Psoas muscle (tissue), 8 donors: ENCODE results near the gene S100A10. TPM values are rescaled to one million over a fixed set of nuclear protein-coding genes. Genes with fewer than 3 reads are reported as not detected.

Source experiments
- ATAC-seq, 4 donors: fragments of 200-7000 bp; cut with Tn5 transposase; one replicate each; pipeline ENCODE4 v1.9.1; 2020; ENCODE audit warnings: moderate library complexity in 3 of 4, mild to moderate bottlenecking in 2 of 4
- DNase-seq, 2 donors: peaks; one replicate each; pipeline ENCODE4 v3.0.0-alpha.2; 2020
- H3K27ac ChIP-seq: fragments of 200-600 bp; one replicate; pipeline ENCODE4 v1.8.0; 2022
- H3K27me3 ChIP-seq, 3 donors: fragments of 200-600 bp in 1 of 3; one replicate each; pipeline versions ENCODE4 v1.6.1 to v1.8.0; 2013 to 2022; ENCODE audit warnings: low read length in 2 of 3, mild to moderate bottlenecking in 2 of 3, moderate library complexity in 1 of 3; ENCODE audit not compliant: insufficient read depth in 3 of 3
- H3K36me3 ChIP-seq, 2 donors: fragments of 200-600 bp in 1 of 2; one replicate each; pipeline versions ENCODE4 v1.6.1 to v1.8.0; 2013 to 2022; ENCODE audit warnings: low read depth in 1 of 2, mild to moderate bottlenecking in 1 of 2, moderate library complexity in 1 of 2; ENCODE audit not compliant: insufficient read depth in 1 of 2
- H3K4me1 ChIP-seq: fragments of 200-600 bp; one replicate; pipeline ENCODE4 v1.8.0; 2022
- H3K4me3 ChIP-seq: fragments of 200-600 bp; one replicate; pipeline ENCODE4 v1.8.0; 2022; ENCODE audit warnings: mild to moderate bottlenecking
- H3K9me3 ChIP-seq: fragments of 200-600 bp; one replicate; pipeline ENCODE4 v1.8.0; 2022
- whole genome bisulfite sequencing, 3 donors: extraction: QIAGEN DNeasy Blood & Tissue Kit; methylation state at CpG; one replicate each; pipeline versions ENCODE4 v1.1.6 to v1.1.7; 2013; 5-methylcytosine and 5-hydroxymethylcytosine counted together
- intact Hi-C, 2 donors: fragments of 100-400 bp; cut with DNase I; formaldehyde crosslinking; loops; one replicate each; pipeline versions ENCODE4 v1.11.0 to v1.14.2; 2022
- polyA plus RNA-seq, 3 donors: library from polyadenylated mRNA; stranded (reverse); fragments of 200-250 nt; gene quantifications; one replicate each; pipeline ENCODE4 v1.2.3, GENCODE V29; 2013
- total RNA-seq, 4 donors: library from RNA; stranded (reverse); fragmentation: NEBNext Ultra II Directional in 2 of 4; extraction: Animal tissue kit (Norgen Biotek cat#: 25700) in 2 of 4; gene quantifications; one replicate each; pipeline versions ENCODE4 v1.2.1 to v1.2.4, GENCODE V29; 2021 to 2023
- TF ChIP-seq, protein P1 (sequence below): fragments of 200-600 bp; IDR thresholded peaks from one replicate; pipeline ENCODE4 v1.8.0; 2022; ENCODE audit warnings: antibody characterized with exemption
- donor health status: healthy with polysubstance abuse.
- donor health status: DM: no; HTN: no; CAD: no; lungs with moderate emphysema.
- donor health status: Bipolar disorder and iron deficiency.
- donor health status: healthy.
- donor health status: DM: yes; HTN: yes; CAD: no.
- donor health status: DM: no; HTN: no; CAD: no.
- donor health status: DM: no; HTN: no; CAD: no.
- donor health status: DM: yes; HTN: yes; CAD: no.

The S100A10 gene
- total and polyA plus RNA-seq, 7 donors = 30.5 to 414 (median 61.6) TPM

DNA sequence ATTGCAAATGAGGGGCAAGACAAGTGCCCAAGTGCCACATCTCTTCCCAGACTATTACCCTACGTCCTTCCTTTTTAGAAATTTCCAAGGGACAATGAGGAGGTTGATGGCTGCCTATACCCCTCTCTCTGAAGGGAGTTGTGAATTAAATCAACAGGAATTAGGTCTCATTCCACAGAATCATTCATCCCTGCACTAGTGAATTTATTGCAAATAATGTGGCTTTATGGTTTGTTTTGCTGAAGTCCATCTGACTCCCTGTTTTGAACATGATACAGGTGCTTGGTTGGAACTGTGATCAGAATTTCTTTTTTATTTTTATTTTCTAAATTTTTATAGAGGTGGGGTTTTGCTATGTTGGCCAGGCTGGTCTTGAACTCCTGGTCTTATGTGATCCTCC lies 50.1 kb downstream of the S100A10 start:
- intact Hi-C loops = no loop called here
- no peak for DNase-seq
- no peaks in the 10 kb centered on the region for H3K9me3 ChIP-seq
- no peak for ATAC-seq
- TF ChIP-seq, protein P1, sequence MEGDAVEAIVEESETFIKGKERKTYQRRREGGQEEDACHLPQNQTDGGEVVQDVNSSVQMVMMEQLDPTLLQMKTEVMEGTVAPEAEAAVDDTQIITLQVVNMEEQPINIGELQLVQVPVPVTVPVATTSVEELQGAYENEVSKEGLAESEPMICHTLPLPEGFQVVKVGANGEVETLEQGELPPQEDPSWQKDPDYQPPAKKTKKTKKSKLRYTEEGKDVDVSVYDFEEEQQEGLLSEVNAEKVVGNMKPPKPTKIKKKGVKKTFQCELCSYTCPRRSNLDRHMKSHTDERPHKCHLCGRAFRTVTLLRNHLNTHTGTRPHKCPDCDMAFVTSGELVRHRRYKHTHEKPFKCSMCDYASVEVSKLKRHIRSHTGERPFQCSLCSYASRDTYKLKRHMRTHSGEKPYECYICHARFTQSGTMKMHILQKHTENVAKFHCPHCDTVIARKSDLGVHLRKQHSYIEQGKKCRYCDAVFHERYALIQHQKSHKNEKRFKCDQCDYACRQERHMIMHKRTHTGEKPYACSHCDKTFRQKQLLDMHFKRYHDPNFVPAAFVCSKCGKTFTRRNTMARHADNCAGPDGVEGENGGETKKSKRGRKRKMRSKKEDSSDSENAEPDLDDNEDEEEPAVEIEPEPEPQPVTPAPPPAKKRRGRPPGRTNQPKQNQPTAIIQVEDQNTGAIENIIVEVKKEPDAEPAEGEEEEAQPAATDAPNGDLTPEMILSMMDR = no peak
- peaks cover 12% of the 10 kb centered on the region for H3K4me1 ChIP-seq
- H3K36me3 ChIP-seq = no peaks in the 10 kb centered on the region
- H3K27me3 ChIP-seq = no peaks in the 10 kb centered on the region
- no peak overlapping the region for H3K27ac ChIP-seq
- 90 to 96% (median 95%) methylated on average over 1 of the region's 1 CpG for WGBS, 3 donors
- H3K4me3 ChIP-seq = no peak overlapping the region

DNA sequence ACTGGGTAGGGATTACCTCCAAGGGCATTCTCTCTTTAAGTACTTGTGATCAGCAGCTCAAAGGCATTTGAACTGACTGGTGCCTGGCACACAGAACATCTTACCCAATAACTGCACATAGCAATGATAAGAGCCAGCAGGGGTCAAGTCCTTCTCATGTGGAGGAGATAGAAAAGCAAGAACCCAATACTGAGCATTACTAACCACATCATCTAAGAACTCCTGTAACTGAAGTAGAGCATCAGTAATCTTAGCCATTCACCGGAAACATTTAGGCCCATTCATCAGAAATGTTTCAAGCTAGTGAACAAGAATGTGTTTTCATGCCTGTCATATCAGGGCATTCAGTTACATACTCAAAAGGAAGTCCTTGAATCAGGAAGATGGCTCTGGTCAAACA lies 50.8 kb downstream of the S100A10 start:
- Histone ChIP-seq H3K27me3 (no peaks in the 10 kb centered on the region), H3K27ac (no peak overlapping the region), H3K4me3 (no peak overlapping the region), H3K36me3 (no peaks in the 10 kb centered on the region), H3K4me1 (peaks cover 12% of the 10 kb centered on the region), H3K9me3 (no peaks in the 10 kb centered on the region)
- DNase-seq = no peak
- TF ChIP-seq, protein P1 = no peak
- 53 to 71% (median 67%) methylated on average over 1 of the region's 1 CpG for WGBS, 3 donors
- ATAC-seq = peak in 2 of 4 donors; percentile 25 to 36
- intact Hi-C loops = no loop called here

- intact Hi-C loops = no loop called here
- Histone ChIP-seq H3K27ac (no peak overlapping the region), H3K36me3 (no peaks in the 10 kb centered on the region), H3K4me1 (peaks cover 3% of the 10 kb centered on the region), H3K27me3 (no peaks in the 10 kb centered on the region), H3K4me3 (no peak overlapping the region), H3K9me3 (no peaks in the 10 kb centered on the region)
- 34 to 39% (median 39%) methylated on average over 1 of the region's 1 CpG for WGBS, 3 donors
- DNase-seq = no peak
- ATAC-seq = no peak
- TF ChIP-seq, protein P1 = no peak
Observed at GRCh38 chr1:151940541-151940940, 53.1 kb downstream of the S100A10 start.

- ATAC-seq = no peak
- Histone ChIP-seq H3K36me3 (no peaks in the 10 kb centered on the region), H3K27ac (no peak overlapping the region), H3K9me3 (no peaks in the 10 kb centered on the region), H3K4me1 (no peaks in the 10 kb centered on the region), H3K4me3 (no peak overlapping the region), H3K27me3 (peaks cover 0 to 2% (median 0%) of the 10 kb centered on the region in 3 donors)
- DNase-seq = no peak
- WGBS, 3 donors = 59 to 65% (median 64%) methylated on average over 1 of the region's 1 CpG
- intact Hi-C loops = no loop called here
- TF ChIP-seq, protein P1 = no peak
Observed at GRCh38 chr1:151939779-151940178, 53.9 kb downstream of the S100A10 start.

DNA sequence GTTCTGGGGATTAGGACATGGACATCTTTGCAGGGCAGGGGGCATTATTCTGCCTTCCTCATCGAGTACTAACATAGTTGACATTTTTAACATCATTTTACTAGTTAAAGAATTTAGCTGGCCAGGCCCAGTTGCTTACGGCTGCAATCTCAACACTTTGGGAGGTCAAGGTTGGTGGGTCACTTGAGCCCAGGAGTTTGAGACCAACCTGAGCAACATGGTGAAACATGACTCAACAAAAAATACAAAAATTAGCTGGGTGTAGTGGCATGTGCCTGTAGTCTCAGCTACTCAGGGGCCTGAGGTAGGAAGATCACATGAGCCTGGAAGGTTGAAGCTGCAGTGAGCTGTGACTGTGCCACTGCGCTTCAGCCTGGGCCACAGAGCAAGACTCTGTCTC lies 54.5 kb downstream of the S100A10 start:
- DNase-seq (no peak), ATAC-seq (no peak)
- no peak overlapping the region for H3K4me3 ChIP-seq
- peaks cover 0 to 3% (median 0%) of the 10 kb centered on the region in 3 donors for H3K27me3 ChIP-seq
- no peaks in the 10 kb centered on the region for H3K36me3 ChIP-seq
- TF ChIP-seq, protein P1 = no peak
- no peaks in the 10 kb centered on the region for H3K9me3 ChIP-seq
- H3K4me1 ChIP-seq = no peaks in the 10 kb centered on the region
- H3K27ac ChIP-seq = no peak overlapping the region
- intact Hi-C loops = no loop called here
- WGBS, 3 donors = 89 to 92% (median 90%) methylated on average over 3 of the region's 3 CpGs
